Psoas muscle (tissue), 8 donors: ENCODE results near the gene SON. TPM values are rescaled to one million over a fixed set of nuclear protein-coding genes. Genes with fewer than 3 reads are reported as not detected.
"Not testable (repeated sequence)": the region's sequence is repeated elsewhere in the genome, so short reads cannot be mapped to it uniquely, and the experiment has no call there.

ENCODE experiments used
- ATAC-seq, 4 donors: fragments of 200-7000 bp; cut with Tn5 transposase; one replicate each; pipeline ENCODE4 v1.9.1; 2020; ENCODE audit warnings: moderate library complexity in 3 of 4, mild to moderate bottlenecking in 2 of 4
- DNase-seq, 2 donors: peaks; one replicate each; pipeline ENCODE4 v3.0.0-alpha.2; 2020
- H3K27ac ChIP-seq: fragments of 200-600 bp; one replicate; pipeline ENCODE4 v1.8.0; 2022
- H3K27me3 ChIP-seq, 3 donors: fragments of 200-600 bp in 1 of 3; one replicate each; pipeline versions ENCODE4 v1.6.1 to v1.8.0; 2013 to 2022; ENCODE audit warnings: low read length in 2 of 3, mild to moderate bottlenecking in 2 of 3, moderate library complexity in 1 of 3; ENCODE audit not compliant: insufficient read depth in 3 of 3
- H3K36me3 ChIP-seq, 2 donors: fragments of 200-600 bp in 1 of 2; one replicate each; pipeline versions ENCODE4 v1.6.1 to v1.8.0; 2013 to 2022; ENCODE audit warnings: low read depth in 1 of 2, mild to moderate bottlenecking in 1 of 2, moderate library complexity in 1 of 2; ENCODE audit not compliant: insufficient read depth in 1 of 2
- H3K4me1 ChIP-seq: fragments of 200-600 bp; one replicate; pipeline ENCODE4 v1.8.0; 2022
- H3K4me3 ChIP-seq: fragments of 200-600 bp; one replicate; pipeline ENCODE4 v1.8.0; 2022; ENCODE audit warnings: mild to moderate bottlenecking
- H3K9me3 ChIP-seq: fragments of 200-600 bp; one replicate; pipeline ENCODE4 v1.8.0; 2022
- WGBS, 3 donors: extraction: QIAGEN DNeasy Blood & Tissue Kit; methylation state at CpG; one replicate each; pipeline versions ENCODE4 v1.1.6 to v1.1.7; 2013; 5-methylcytosine and 5-hydroxymethylcytosine counted together
- intact Hi-C, 2 donors: fragments of 100-400 bp; cut with DNase I; formaldehyde crosslinking; loops; one replicate each; pipeline versions ENCODE4 v1.11.0 to v1.14.2; 2022
- polyA plus RNA-seq, 3 donors: library from polyadenylated mRNA; stranded (reverse); fragments of 200-250 nt; gene quantifications; one replicate each; pipeline ENCODE4 v1.2.3, GENCODE V29; 2013
- total RNA-seq, 4 donors: library from RNA; stranded (reverse); fragmentation: NEBNext Ultra II Directional in 2 of 4; extraction: Animal tissue kit (Norgen Biotek cat#: 25700) in 2 of 4; gene quantifications; one replicate each; pipeline versions ENCODE4 v1.2.1 to v1.2.4, GENCODE V29; 2021 to 2023
- TF ChIP-seq, protein P1 (sequence below): fragments of 200-600 bp; IDR thresholded peaks from one replicate; pipeline ENCODE4 v1.8.0; 2022; ENCODE audit warnings: antibody characterized with exemption
- donor health status: healthy with polysubstance abuse.
- donor health status: DM: no; HTN: no; CAD: no; lungs with moderate emphysema.
- donor health status: Bipolar disorder and iron deficiency.
- donor health status: healthy.
- donor health status: DM: yes; HTN: yes; CAD: no.
- donor health status: DM: no; HTN: no; CAD: no.
- donor health status: DM: no; HTN: no; CAD: no.
- donor health status: DM: yes; HTN: yes; CAD: no.

SON gene
- total and polyA plus RNA-seq, 7 donors: 50.1 to 179 (median 126) TPM

DNA sequence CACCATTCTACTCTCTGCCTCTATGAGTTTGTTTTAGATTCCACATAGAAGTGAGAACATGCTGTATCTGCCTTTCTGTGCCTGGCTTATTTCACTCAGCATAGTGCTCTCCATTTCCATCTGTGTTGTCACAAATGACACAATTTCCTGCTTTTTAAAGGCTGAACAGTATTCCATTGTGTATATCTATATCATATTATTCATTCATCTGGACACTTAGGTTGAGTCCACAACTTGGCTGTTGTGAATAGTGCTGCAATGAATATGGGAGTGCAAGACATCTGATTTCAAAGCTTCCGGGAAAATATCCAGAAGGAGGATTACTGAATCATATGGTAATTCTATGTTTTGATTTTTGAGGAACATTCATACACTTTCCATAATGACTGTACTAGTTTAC, 65.7 kb downstream of the SON start:
- intact Hi-C loops: loop anchor here in 1 of 2 donors (5.0 to 10.0 kb wide), 3 partner anchors 66 to 774 kb away; partner anchors contain the start of genes GART and SON
- Histone ChIP-seq H3K4me1 (peaks cover 8% of the 10 kb centered on the region), H3K36me3 (peaks cover 0 to 59% of the 10 kb centered on the region in 2 donors), H3K27me3 (no peaks in the 10 kb centered on the region), H3K27ac (no peak overlapping the region), H3K4me3 (no peak overlapping the region), H3K9me3 (no peaks in the 10 kb centered on the region)
- TF ChIP-seq, protein P1, sequence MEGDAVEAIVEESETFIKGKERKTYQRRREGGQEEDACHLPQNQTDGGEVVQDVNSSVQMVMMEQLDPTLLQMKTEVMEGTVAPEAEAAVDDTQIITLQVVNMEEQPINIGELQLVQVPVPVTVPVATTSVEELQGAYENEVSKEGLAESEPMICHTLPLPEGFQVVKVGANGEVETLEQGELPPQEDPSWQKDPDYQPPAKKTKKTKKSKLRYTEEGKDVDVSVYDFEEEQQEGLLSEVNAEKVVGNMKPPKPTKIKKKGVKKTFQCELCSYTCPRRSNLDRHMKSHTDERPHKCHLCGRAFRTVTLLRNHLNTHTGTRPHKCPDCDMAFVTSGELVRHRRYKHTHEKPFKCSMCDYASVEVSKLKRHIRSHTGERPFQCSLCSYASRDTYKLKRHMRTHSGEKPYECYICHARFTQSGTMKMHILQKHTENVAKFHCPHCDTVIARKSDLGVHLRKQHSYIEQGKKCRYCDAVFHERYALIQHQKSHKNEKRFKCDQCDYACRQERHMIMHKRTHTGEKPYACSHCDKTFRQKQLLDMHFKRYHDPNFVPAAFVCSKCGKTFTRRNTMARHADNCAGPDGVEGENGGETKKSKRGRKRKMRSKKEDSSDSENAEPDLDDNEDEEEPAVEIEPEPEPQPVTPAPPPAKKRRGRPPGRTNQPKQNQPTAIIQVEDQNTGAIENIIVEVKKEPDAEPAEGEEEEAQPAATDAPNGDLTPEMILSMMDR: no peak
- WGBS, 3 donors: 35 to 42% (median 36%) methylated on average over 1 of the region's 1 CpG
- ATAC-seq: no peak
- DNase-seq: no peak

GRCh38 chr21:33611006-33611744, 68.3 kb downstream of the SON start:
- TF ChIP-seq, protein P1: no peak
- Histone ChIP-seq H3K4me3 (peak overlapping the region; percentile 6), H3K36me3 (peaks cover 0 to 70% of the 10 kb centered on the region in 2 donors), H3K27ac (peak overlapping the region; percentile 63), H3K9me3 (no peaks in the 10 kb centered on the region), H3K27me3 (no peaks in the 10 kb centered on the region), H3K4me1 (peaks cover 8% of the 10 kb centered on the region)
- DNase-seq (no peak), ATAC-seq (peak in 2 of 4 donors; percentile 65 to 70)
- WGBS, 3 donors: 45 to 51% (median 47%) methylated on average over 7 of the region's 7 CpGs
- intact Hi-C loops: no loop called here

DNA sequence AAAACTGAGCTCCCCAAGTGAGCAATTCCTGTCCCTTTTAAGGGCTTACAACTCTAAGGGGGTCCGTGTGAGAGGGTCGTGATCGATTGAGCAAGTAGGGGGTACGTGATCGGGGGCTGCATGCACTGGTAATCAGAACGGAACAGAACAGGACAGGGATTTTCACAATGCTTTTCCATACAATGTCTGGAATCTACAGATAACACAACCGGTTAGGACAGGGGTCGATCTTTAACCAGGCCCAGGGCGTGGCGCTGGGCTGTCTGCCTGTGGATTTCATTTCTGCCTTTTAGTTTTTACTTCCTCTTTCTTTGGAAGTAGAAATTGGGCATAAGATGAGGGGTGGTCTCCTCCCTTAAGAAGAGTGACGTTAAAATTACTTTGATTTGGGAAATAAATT, 74.7 kb downstream of the SON start:
- intact Hi-C loops, H3K4me3 ChIP-seq, H3K27me3 ChIP-seq, H3K9me3 ChIP-seq, DNase-seq, ATAC-seq, H3K4me1 ChIP-seq, H3K27ac ChIP-seq: not testable (repeated sequence)
- peaks cover 0 to 79% of the 10 kb centered on the region in 2 donors for H3K36me3 ChIP-seq
- 94 to 98% (median 95%) methylated on average over 11 of the region's 11 CpGs for WGBS, 3 donors

- H3K9me3 ChIP-seq: no peaks in the 10 kb centered on the region
- WGBS, 3 donors: 97 to 100% (median 100%) methylated on average over 2 of the region's 2 CpGs
- ATAC-seq: no peak
- H3K27ac ChIP-seq: no peak overlapping the region
- DNase-seq: no peak
- intact Hi-C loops: no loop called here
- peaks cover 0 to 79% of the 10 kb centered on the region in 2 donors for H3K36me3 ChIP-seq
- H3K4me3 ChIP-seq: no peak overlapping the region
- H3K27me3 ChIP-seq: no peaks in the 10 kb centered on the region
- TF ChIP-seq, protein P1: no peak
- H3K4me1 ChIP-seq: no peaks in the 10 kb centered on the region
These were observed 75.6 kb downstream of the SON start for GRCh38 chr21:33618407-33618806.

DNA sequence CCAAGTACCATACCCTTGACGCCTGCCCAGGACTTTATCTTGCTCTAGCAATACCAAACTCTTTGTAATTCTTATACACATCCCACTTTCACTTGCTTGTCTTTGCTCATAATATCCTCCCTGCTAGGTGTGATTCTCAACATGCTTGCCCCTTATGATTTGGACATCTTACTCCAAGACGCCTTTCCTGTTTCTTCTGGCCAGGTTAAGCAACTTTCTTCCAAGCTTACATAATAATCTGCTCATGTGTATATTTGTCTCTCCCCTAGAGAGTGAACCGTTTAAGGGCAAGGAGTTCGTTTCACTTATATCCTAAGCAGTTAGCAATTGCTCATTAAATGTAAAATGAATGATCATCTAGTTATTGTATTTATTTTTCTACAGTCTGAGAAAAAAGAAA, 76.9 kb downstream of the SON start:
- no peaks in the 10 kb centered on the region for H3K9me3 ChIP-seq
- intact Hi-C loops: no loop called here
- no peaks in the 10 kb centered on the region for H3K27me3 ChIP-seq
- H3K36me3 ChIP-seq: peaks cover 0 to 80% of the 10 kb centered on the region in 2 donors
- H3K27ac ChIP-seq: no peak overlapping the region
- no peaks in the 10 kb centered on the region for H3K4me1 ChIP-seq
- no peak for DNase-seq
- H3K4me3 ChIP-seq: no peak overlapping the region
- WGBS, 3 donors: 92 to 99% (median 93%) methylated on average over 4 of the region's 4 CpGs
- ATAC-seq: no peak
- TF ChIP-seq, protein P1: no peak
